Liver (tissue), 3 donors: Measurements from ENCODE around the gene BMP6.

Experiments
- EGR1 ChIP-seq, 2 donors: IDR thresholded peaks; 2 replicates each; pipeline ENCODE4 v1.6.1; 2016 to 2018; ENCODE audit warnings: antibody characterized with exemption in 2 of 2, low read depth in 2 of 2
- FOXA1 ChIP-seq: IDR thresholded peaks from 2 replicates; pipeline ENCODE4 v1.6.1; 2016; ENCODE audit warnings: antibody characterized with exemption
- GABPA ChIP-seq, 2 donors: IDR thresholded peaks in 1 of 2; conservative IDR thresholded peaks in 1 of 2; 2 replicates each; pipeline ENCODE4 v1.6.1; 2016; ENCODE audit warnings: antibody characterized with exemption in 2 of 2, mild to moderate bottlenecking in 1 of 2, moderate library complexity in 1 of 2
- JUND ChIP-seq, 2 donors: IDR thresholded peaks; 2 replicates each; pipeline ENCODE4 v1.6.1; 2016; ENCODE audit warnings: antibody characterized with exemption in 2 of 2
- RAD21 ChIP-seq, 2 donors: IDR thresholded peaks; 2 replicates each; pipeline ENCODE4 v1.6.1; 2016; ENCODE audit warnings: antibody characterized with exemption in 2 of 2, mild to moderate bottlenecking in 2 of 2
- RXRA ChIP-seq, 2 donors: IDR thresholded peaks; 2 replicates each; pipeline ENCODE4 v1.6.1; 2017 to 2018; ENCODE audit warnings: antibody characterized with exemption in 2 of 2, mild to moderate bottlenecking in 1 of 2
- SP1 ChIP-seq: IDR thresholded peaks from 2 replicates; pipeline ENCODE4 v1.6.1; 2018; ENCODE audit warnings: antibody characterized with exemption, mild to moderate bottlenecking
- TAF1 ChIP-seq: conservative IDR thresholded peaks from 2 replicates; pipeline ENCODE4 v1.6.1; 2016; ENCODE audit warnings: antibody characterized with exemption, mild to moderate bottlenecking
- YY1 ChIP-seq: IDR thresholded peaks from 2 replicates; pipeline ENCODE4 v1.6.1; 2016; ENCODE audit warnings: antibody characterized with exemption, mild to moderate bottlenecking
- TF ChIP-seq, protein P1 (sequence below): fragments of 150-350 bp; IDR thresholded peaks from 2 replicates; pipeline ENCODE4 v1.5.1; 2017; ENCODE audit warnings: improper control_type of control experiment, low read depth, low read length; ENCODE audit not compliant: missing input control
- TF ChIP-seq, protein P2 (sequence below): IDR thresholded peaks from 2 replicates; pipeline ENCODE4 v1.6.1; 2016; ENCODE audit warnings: antibody characterized with exemption
- TF ChIP-seq, protein P3 (sequence below): IDR thresholded peaks from 2 replicates; pipeline ENCODE4 v1.6.1; 2016; ENCODE audit warnings: antibody characterized with exemption
- TF ChIP-seq, protein P4 (sequence below): IDR thresholded peaks from 2 replicates; pipeline ENCODE4 v1.6.1; 2016; ENCODE audit warnings: antibody characterized with exemption, mild to moderate bottlenecking
- TF ChIP-seq, protein P5 (sequence below): IDR thresholded peaks from 2 replicates; pipeline ENCODE4 v1.6.1; 2016; ENCODE audit warnings: antibody characterized with exemption
- donor health status: healthy.
- donor health status: healthy.

DNA sequence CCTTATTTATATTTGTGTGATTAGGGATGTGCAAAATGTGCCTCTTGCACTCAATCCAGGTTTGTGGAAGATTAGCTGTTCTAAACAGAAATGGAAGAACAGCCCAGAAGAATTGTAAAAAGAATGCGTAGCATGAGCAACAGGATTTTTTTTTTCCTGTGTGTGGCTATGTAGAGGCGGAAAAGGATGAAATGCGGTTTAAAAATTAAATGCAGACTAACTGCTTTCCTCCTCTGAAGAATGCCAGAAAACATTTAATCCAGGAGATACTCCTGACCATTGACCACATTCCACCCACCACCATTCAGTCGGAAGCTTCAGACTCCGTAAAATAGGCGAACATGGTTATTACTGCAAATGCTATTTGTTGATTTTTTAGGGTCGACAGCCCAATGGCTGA lies 83.4 kb downstream of the BMP6 start:
- TF ChIP-seq TAF1 (no peak), YY1 (no peak), RAD21 (IDR thresholded peaks at IDR 0.05) (no peak), JUND (IDR thresholded peaks at IDR 0.05) (no peak), SP1 (no peak), EGR1 (IDR thresholded peaks at IDR 0.05; ENCODE audit: low read depth in 2 of 2) (no peak), FOXA1 (no peak), RXRA (IDR thresholded peaks at IDR 0.05) (no peak), GABPA (IDR thresholded peaks at IDR 0.05 in 1 of 2, conservative IDR thresholded peaks at IDR 0.05 in 1 of 2) (no peak)
- TF ChIP-seq, protein P1, sequence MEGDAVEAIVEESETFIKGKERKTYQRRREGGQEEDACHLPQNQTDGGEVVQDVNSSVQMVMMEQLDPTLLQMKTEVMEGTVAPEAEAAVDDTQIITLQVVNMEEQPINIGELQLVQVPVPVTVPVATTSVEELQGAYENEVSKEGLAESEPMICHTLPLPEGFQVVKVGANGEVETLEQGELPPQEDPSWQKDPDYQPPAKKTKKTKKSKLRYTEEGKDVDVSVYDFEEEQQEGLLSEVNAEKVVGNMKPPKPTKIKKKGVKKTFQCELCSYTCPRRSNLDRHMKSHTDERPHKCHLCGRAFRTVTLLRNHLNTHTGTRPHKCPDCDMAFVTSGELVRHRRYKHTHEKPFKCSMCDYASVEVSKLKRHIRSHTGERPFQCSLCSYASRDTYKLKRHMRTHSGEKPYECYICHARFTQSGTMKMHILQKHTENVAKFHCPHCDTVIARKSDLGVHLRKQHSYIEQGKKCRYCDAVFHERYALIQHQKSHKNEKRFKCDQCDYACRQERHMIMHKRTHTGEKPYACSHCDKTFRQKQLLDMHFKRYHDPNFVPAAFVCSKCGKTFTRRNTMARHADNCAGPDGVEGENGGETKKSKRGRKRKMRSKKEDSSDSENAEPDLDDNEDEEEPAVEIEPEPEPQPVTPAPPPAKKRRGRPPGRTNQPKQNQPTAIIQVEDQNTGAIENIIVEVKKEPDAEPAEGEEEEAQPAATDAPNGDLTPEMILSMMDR, result no peak
- TF ChIP-seq, protein P2, sequence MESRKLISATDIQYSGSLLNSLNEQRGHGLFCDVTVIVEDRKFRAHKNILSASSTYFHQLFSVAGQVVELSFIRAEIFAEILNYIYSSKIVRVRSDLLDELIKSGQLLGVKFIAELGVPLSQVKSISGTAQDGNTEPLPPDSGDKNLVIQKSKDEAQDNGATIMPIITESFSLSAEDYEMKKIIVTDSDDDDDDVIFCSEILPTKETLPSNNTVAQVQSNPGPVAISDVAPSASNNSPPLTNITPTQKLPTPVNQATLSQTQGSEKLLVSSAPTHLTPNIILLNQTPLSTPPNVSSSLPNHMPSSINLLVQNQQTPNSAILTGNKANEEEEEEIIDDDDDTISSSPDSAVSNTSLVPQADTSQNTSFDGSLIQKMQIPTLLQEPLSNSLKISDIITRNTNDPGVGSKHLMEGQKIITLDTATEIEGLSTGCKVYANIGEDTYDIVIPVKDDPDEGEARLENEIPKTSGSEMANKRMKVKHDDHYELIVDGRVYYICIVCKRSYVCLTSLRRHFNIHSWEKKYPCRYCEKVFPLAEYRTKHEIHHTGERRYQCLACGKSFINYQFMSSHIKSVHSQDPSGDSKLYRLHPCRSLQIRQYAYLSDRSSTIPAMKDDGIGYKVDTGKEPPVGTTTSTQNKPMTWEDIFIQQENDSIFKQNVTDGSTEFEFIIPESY, result no peak
- TF ChIP-seq, protein P3, sequence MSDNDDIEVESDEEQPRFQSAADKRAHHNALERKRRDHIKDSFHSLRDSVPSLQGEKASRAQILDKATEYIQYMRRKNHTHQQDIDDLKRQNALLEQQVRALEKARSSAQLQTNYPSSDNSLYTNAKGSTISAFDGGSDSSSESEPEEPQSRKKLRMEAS, result no peak
- TF ChIP-seq, protein P4, sequence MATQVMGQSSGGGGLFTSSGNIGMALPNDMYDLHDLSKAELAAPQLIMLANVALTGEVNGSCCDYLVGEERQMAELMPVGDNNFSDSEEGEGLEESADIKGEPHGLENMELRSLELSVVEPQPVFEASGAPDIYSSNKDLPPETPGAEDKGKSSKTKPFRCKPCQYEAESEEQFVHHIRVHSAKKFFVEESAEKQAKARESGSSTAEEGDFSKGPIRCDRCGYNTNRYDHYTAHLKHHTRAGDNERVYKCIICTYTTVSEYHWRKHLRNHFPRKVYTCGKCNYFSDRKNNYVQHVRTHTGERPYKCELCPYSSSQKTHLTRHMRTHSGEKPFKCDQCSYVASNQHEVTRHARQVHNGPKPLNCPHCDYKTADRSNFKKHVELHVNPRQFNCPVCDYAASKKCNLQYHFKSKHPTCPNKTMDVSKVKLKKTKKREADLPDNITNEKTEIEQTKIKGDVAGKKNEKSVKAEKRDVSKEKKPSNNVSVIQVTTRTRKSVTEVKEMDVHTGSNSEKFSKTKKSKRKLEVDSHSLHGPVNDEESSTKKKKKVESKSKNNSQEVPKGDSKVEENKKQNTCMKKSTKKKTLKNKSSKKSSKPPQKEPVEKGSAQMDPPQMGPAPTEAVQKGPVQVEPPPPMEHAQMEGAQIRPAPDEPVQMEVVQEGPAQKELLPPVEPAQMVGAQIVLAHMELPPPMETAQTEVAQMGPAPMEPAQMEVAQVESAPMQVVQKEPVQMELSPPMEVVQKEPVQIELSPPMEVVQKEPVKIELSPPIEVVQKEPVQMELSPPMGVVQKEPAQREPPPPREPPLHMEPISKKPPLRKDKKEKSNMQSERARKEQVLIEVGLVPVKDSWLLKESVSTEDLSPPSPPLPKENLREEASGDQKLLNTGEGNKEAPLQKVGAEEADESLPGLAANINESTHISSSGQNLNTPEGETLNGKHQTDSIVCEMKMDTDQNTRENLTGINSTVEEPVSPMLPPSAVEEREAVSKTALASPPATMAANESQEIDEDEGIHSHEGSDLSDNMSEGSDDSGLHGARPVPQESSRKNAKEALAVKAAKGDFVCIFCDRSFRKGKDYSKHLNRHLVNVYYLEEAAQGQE, result no peak
- TF ChIP-seq, protein P5, sequence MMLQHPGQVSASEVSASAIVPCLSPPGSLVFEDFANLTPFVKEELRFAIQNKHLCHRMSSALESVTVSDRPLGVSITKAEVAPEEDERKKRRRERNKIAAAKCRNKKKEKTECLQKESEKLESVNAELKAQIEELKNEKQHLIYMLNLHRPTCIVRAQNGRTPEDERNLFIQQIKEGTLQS, result no peak
